Stomach (tissue), 4 donors: ENCODE measurements around the gene NCAM1.

ENCODE experiments used
- CTCF ChIP-seq, 7 experiments: fragments of 450-650 bp in 4 of 7; fragments of 200-600 bp in 3 of 7; sonication (generic) in 3 of 7; IDR thresholded peaks; one replicate each; pipeline ENCODE4 v1.5.1; 2016 to 2019; ENCODE audit warnings: antibody characterized with exemption in 7 of 7, control low read depth in 2 of 7, mild to moderate bottlenecking in 1 of 7
- POLR2AphosphoS5 ChIP-seq, 3 donors: sonication (generic); formaldehyde crosslinking; IDR thresholded peaks; one replicate each; pipeline ENCODE4 v1.6.1; 2016; ENCODE audit warnings: antibody characterized with exemption in 3 of 3

GRCh38 chr11:113260096-113260425 lies 298.8 kb downstream of the NCAM1 start:
- TF ChIP-seq POLR2AphosphoS5 (IDR thresholded peaks at IDR 0.05) (no peak), CTCF (IDR thresholded peaks at IDR 0.05) (no peak)
